Suppressor macrophage treated with lipopolysaccharide for 1 hour (primary cell): ENCODE measurements around the gene GBP3.
A peak's percentile ranks its signal among the peaks of the same experiment; 100 is the strongest.
"Not testable (repeated sequence)": the region's sequence is repeated elsewhere in the genome, so short reads cannot be mapped to it uniquely, and the experiment has no call there.

Source experiments
- DNase-seq, 3 donors: peaks; one replicate each; pipeline ENCODE4 v3.0.0-alpha.2; 2020 to 2022

Gene GBP3, protein sequence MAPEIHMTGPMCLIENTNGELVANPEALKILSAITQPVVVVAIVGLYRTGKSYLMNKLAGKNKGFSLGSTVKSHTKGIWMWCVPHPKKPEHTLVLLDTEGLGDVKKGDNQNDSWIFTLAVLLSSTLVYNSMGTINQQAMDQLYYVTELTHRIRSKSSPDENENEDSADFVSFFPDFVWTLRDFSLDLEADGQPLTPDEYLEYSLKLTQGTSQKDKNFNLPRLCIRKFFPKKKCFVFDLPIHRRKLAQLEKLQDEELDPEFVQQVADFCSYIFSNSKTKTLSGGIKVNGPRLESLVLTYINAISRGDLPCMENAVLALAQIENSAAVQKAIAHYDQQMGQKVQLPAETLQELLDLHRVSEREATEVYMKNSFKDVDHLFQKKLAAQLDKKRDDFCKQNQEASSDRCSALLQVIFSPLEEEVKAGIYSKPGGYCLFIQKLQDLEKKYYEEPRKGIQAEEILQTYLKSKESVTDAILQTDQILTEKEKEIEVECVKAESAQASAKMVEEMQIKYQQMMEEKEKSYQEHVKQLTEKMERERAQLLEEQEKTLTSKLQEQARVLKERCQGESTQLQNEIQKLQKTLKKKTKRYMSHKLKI

GRCh38 chr1:89022167-89022959 lies at the start of gene GBP3:
Gene GBP3, minus strand, starts transcription at chr1:89022866. Its CDS starts 2,145 bp downstream, at chr1:89020721.
- peak; percentile 72 to 95 (median 94) for DNase-seq

DNA sequence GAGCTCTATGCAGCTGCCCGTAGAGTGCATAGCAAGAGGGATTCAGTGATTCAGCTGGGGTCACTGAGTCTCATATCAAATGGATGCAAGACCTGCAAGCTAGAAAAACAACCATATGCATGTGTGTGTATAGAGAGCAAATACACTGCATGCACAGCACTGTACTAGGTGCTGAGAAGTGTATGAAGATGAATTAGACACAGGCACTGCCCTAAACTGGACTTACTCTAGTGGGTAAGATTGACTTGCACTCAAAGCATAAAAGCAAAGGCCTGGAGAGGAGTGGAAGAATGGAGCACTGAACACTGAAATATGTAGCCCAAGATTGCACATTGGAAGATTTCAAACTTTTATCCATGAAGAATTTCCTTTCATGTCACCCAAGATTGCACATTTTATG lies 47.8 kb upstream of the GBP3 start:
- peak in 1 of 3 donors; percentile 25 for DNase-seq

GRCh38 chr1:89069951-89070350 lies 47.3 kb upstream of the GBP3 start:
- peak; percentile 69 to 94 (median 76) for DNase-seq

DNA sequence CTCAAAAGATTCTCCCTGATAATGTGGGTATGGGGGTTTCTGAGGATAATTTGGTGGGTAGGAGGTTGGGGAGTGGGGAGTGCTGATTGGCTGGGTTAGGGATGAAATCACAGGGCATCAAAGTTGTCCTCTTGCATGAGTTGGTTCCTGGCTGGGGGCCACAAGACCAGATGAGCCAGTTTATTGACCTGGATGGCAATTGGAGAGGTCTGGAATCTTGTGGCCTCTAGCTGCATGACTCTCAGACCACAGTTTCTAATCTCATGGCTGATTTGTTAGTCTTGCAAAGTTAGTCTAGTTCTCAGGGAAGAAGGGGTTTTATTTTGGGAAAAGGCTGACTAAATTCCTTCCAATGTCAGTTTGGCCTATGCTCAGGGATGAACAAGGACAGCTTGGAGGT lies 45.6 kb upstream of the GBP3 start:
- no peak for DNase-seq

DNA sequence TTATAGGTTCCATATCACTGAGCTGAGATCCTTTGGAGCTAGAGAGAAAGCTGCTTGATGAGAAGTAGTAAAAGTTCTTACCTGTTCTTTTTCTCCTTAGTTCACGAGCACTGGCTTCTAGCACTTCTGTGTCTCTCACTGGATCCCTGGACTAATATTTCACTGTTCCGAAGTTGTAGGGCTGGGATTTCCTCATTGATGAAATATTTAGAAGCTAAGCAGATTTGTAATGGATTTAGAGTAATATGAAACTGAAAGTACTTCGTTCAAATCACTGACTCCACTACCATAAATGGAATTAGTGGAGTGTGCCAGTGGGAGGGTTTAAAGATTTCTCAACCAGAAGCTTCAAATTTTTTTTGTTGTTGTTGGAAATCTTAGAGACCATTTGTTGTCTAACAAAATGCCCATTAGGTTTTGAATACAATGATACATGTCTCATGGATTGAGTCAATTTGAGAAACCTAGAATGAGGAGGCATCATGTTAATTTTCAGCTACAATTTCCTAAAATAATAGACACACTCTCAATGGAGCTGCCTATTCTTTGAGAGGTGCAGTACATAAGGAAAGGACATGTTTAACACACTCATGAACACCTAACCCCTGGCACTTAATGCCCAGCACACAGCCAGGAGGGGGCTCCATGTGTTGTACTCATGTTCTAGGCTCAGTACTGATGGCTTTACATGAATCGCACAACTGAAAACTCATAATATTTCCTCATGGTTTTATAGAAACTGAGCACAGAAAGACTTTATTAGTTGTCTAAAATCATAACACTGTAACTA lies 42.6 kb upstream of the GBP3 start, which contains the start of gene GBP1:
GBP1 (minus strand) TSS at position 130 of the 790 bp plus-strand sequence. CDS start 1,974 bp downstream, outside the sequence.
- peak; percentile 82 to 100 (median 96) for DNase-seq

DNA sequence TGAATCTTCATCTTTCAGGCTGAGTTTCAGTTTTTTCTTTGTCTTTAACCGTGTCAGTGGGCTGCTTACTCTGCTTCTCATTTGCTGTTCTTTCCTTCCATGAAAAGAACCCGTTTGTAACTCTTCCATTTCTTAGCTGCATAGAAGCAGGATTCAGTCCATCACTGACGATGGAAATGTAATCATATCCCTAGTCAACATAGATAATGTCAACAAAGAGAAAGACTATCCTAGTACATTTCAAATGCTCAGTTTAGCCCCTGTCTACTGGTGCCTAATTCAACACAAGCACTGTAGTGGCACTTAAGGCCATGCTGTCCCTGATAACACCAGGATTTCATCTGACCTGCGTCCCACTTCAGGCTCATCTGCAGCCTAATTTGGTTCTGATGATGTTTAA lies 42.0 kb upstream of the GBP3 start:
- no peak for DNase-seq

DNA sequence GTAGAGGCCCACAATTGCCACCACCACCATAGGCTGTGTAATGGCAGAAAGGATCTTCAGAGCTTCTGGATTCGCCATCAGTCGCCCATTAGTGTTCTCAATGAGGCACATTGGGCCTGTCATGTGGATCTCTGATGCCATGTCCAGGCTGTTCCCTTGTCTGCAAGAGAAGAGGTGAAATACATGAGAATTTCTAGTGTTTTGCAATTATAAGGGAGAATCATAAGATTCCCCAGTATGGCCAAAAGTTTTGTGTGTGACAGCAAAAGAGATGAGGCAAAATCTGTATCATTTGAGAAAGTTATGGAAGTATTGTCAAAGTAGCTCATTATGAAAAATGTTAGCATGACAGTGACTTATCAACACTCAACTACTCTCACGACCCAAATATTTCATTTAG lies 40.4 kb upstream of the GBP3 start:
- DNase-seq, result peak; percentile 56 to 83 (median 74)

DNA sequence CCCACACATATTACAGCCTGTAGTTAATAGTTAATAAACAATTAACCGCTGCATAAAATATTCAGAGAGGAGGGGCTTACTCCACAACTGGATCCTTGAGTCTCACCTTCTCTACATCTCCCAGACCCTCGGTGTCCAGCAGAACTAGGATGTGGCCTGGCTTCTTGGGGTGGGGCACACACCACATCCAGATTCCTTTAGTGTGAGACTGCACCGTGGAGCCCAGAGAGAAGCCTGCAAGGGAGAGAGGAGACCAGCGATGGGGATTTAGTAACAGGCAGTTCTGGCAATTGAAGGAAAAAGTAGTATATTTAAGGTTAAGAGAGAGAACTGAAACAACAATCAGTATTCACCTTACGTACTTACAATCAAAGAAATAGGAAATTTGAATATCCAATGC lies 37.4 kb upstream of the GBP3 start:
- DNase-seq, result no peak

GRCh38 chr1:89051955-89052312 lies 29.3 kb upstream of the GBP3 start:
- no peak for DNase-seq

- DNase-seq, result no peak
These were observed 28.8 kb upstream of the GBP3 start for GRCh38 chr1:89051300-89051954.

DNA sequence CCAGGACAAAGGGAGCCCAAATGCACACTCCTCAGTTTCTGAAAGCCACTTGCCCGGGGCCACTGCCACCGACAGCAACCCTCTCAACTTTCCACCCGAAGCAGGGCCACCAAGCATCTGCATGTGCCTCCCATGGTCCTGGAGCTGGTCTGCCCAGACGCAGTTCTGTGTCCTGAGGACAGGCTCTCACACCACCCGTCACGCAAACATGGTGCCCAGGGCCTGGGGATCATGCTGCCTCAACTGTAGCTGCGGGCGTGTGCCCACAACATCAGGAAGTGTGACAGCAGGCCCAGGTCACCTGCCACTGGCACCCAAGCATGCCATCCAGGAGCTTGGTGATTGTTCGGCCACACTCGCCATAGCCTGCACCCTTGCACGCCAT lies 28.0 kb upstream of the GBP3 start:
- DNase-seq, result peak in 1 of 3 donors; percentile 31

DNA sequence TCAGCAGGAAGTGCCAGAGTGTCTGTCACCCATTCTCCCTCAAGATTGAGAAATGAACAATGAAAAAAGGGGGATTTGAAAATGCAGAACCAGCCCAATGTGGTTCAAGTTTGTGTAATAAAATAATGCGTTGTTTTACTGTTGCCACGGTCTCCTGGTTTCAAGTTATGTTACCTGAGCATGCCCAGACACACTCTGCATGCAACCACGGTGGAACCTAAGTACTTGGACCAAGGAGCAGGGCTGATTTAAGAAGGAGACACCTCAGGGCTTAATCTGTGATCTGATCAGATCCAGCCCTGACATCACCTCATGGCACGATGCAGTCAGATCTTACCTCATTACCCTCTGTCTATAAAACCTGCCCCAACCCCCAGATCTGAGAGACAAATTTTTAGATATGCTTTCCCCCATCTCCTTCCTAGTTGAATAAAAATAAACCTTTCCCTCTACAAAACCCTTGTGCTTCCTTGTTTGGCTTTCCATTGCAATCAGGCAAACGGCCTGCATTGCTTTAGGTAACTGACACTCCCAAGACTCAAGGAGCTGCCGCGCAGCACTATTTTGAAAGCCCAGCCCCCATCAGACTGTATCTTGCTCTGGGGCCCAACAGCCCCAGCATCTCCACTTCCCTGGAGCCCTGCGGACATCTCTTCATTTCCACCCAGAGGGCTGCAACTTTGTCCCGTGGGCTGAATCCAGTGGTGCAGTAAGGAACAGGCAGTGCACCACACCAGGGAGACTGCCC lies 27.4 kb upstream of the GBP3 start:
- not testable (repeated sequence) for DNase-seq

DNA sequence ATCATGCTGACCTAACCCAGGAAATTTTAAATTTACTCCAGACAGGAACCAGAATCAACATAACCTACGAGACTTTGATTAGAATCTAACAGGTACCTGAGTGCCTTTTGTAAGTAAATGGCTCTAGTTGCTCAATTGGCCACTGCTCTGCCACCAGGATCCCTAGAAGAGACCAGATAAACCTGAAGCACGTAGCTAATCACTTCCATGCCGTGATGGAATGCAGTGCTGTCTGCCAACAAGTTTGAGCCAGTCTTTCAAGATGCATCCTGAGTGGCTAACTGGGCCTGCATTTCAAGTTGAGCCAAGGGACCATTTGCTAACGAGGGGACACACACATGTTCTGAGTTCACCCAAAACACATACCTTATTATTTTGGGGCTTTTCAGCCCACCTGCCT lies 26.5 kb upstream of the GBP3 start:
- DNase-seq, result not testable (repeated sequence)

GRCh38 chr1:89047734-89048133 lies 25.1 kb upstream of the GBP3 start:
- DNase-seq, result peak in 1 of 3 donors; percentile 35

- peak in 2 of 3 donors; percentile 46 to 63 for DNase-seq
These were observed 23.9 kb upstream of the GBP3 start for GRCh38 chr1:89046318-89047183.

- peak in 2 of 3 donors; percentile 49 to 70 for DNase-seq
These were observed 22.5 kb upstream of the GBP3 start for GRCh38 chr1:89044970-89045721.

DNA sequence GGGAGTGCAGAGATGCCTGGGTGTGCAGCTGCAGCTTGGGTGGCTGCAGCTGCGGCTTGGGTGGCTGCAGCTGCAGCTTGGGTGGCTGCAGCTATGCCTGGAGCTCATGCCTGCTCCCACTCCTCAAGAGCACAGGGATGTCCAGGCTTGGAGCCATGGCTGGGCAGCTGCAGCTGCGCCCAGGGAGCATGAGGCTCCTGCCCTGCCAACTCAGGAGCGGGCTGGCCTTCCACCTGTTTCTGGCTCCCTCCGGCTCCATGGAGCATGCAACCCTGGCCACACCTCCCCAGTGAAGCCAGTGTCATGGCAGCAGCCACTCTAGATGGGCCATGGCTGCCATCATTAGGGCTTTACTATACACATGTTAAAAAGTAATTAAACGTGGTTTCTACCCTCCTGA lies 21.3 kb upstream of the GBP3 start:
- peak in 1 of 3 donors; percentile 25 for DNase-seq

- peak in 1 of 3 donors; percentile 20 for DNase-seq
These were observed 19.8 kb upstream of the GBP3 start for GRCh38 chr1:89042491-89042890.

- peak in 1 of 3 donors; percentile 51 for DNase-seq
These were observed 19.1 kb upstream of the GBP3 start for GRCh38 chr1:89041721-89042120.
